Measurements from ENCODE around the gene VASN. TPM values are rescaled to one million over a fixed set of nuclear protein-coding genes. Genes with fewer than 3 reads are reported as not detected.

VASN gene
- total RNA-seq, 4 donors from 2014 or later: 7.1 to 31.3 (median 21.7) TPM

DNA sequence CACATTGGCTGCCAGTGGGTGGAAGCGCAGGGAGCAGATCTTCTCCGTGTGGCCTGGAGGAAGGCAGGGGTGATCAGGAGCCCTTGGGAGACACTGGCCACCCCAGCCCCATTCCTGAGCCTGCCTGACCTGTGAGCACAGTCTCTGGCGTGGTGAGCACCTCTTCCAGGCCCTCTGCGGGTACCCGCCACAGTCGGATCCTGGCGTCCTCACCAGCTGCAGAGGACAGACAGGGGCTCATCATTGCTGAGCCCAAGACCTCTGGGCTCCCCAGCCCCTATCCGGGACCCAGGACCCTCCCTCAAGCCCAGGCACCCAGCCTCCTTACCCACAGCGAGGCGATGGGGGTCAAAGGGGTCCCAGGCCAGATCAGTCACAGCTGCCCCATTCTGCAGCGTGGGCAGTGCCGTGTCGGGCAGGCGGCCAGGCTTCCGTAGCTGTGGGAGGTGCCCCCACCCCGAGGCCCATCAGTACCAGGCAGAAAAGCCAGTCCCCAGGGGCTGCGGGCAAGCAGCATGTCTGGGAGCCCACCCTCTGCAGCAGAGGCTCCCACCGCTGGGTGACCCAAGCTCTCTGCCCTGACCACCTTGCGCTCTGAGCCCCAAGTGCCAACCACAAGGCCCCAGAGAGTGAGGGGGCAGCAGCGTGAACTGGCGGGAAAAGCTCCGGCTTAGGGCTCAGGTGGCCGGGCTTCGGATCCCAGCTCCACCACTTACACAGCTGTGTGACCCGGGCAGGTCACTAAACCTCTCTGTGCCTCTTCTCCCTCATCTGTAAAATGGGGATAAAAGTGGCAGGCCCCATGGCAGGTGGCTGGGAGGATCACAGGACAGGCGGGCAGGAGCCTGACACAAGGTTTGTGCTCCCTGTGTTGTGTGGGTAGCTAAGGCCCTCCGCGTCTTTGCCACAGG lies 10.4 kb upstream of the VASN start:
- Histone ChIP-seq H3K9me3 (no peaks in the 10 kb centered on the region), H3K4me3 (no peak overlapping the region), H3K27me3 (no peaks in the 10 kb centered on the region), H3K36me3 (peaks cover 23 to 79% (median 68%) of the 10 kb centered on the region in 4 donors), H3K4me1 (peaks cover 0 to 7% (median 3%) of the 10 kb centered on the region in 4 donors), H3K27ac (replicated peaks in 1 of 4) (no peak overlapping the region)
- intact Hi-C loops (cut with DNase I): no loop called here
- TF ChIP-seq, protein P1, sequence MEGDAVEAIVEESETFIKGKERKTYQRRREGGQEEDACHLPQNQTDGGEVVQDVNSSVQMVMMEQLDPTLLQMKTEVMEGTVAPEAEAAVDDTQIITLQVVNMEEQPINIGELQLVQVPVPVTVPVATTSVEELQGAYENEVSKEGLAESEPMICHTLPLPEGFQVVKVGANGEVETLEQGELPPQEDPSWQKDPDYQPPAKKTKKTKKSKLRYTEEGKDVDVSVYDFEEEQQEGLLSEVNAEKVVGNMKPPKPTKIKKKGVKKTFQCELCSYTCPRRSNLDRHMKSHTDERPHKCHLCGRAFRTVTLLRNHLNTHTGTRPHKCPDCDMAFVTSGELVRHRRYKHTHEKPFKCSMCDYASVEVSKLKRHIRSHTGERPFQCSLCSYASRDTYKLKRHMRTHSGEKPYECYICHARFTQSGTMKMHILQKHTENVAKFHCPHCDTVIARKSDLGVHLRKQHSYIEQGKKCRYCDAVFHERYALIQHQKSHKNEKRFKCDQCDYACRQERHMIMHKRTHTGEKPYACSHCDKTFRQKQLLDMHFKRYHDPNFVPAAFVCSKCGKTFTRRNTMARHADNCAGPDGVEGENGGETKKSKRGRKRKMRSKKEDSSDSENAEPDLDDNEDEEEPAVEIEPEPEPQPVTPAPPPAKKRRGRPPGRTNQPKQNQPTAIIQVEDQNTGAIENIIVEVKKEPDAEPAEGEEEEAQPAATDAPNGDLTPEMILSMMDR (IDR thresholded peaks at IDR 0.05): no peak
- DNase-seq (ENCODE audit: extremely low spot score): no peak
- 95% methylated on average over 9 of the region's 28 CpGs for WGBS

- WGBS: 96% methylated on average over 5 of the region's 12 CpGs
- intact Hi-C loops (cut with DNase I): no loop called here
Observed at GRCh38 chr16:4361944-4362311, 9.7 kb upstream of the VASN start.

DNA sequence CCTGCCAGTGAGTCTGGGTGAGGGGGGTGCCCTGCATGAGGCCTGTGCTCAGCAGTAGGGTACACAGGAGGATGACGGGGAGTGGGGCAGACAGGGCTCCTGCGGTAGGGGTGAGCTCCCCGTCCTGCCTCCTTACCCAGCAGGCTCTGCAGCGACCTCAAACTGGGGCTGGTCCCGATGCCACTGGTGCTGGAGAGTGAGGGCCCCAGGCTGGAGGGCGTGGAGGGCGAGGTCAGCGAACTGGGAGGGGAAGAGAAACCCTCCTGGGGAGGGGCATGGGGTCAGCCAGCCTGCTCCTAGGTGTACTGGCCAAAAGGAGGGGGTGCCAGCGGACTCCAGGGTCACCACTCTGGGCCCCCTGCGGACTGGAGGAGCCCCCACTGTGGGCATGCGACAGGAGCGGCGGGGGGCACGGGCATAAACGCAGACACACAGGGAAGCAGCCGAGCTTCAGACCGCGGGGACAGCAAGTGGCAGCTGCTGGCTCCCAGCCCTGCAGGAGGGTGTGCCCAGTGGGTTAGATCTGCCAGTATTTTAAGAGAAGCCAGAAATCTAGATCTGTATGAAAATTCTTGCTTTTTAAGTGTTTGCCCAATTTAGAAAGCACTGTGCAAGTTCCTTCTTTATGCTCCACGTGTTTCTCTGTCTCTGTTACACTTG lies 9.0 kb upstream of the VASN start:
- Histone ChIP-seq H3K4me3 (no peak overlapping the region), H3K9me3 (no peaks in the 10 kb centered on the region), H3K4me1 (peaks cover 0 to 7% (median 3%) of the 10 kb centered on the region in 4 donors), H3K27me3 (no peaks in the 10 kb centered on the region), H3K27ac (replicated peaks in 1 of 4) (no peak overlapping the region), H3K36me3 (peaks cover 19 to 77% (median 63%) of the 10 kb centered on the region in 4 donors)
- TF ChIP-seq EP300 (IDR thresholded peaks at IDR 0.05) (no peak), POLR2AphosphoS5 (IDR thresholded peaks at IDR 0.05) (no peak), POLR2A (IDR thresholded peaks at IDR 0.05; ENCODE audit: low read depth) (no peak)
- TF ChIP-seq, protein P1 (IDR thresholded peaks at IDR 0.05): no peak
- WGBS: 94% methylated on average over 19 of the region's 19 CpGs
- no peak for DNase-seq (ENCODE audit: extremely low spot score)
- intact Hi-C loops (cut with DNase I): no loop called here

More at GRCh38 chr16:4361944-4362311, 9.7 kb upstream of the VASN start:
- Histone ChIP-seq H3K4me1 (peaks cover 0 to 7% (median 3%) of the 10 kb centered on the region in 4 donors), H3K36me3 (peaks cover 22 to 81% (median 66%) of the 10 kb centered on the region in 4 donors), H3K27me3 (no peaks in the 10 kb centered on the region), H3K27ac (replicated peaks in 1 of 4) (no peak overlapping the region), H3K9me3 (no peaks in the 10 kb centered on the region), H3K4me3 (no peak overlapping the region)
- TF ChIP-seq POLR2A (IDR thresholded peaks at IDR 0.05; ENCODE audit: low read depth) (no peak), EP300 (IDR thresholded peaks at IDR 0.05) (no peak), POLR2AphosphoS5 (IDR thresholded peaks at IDR 0.05) (no peak)
- TF ChIP-seq, protein P1 (IDR thresholded peaks at IDR 0.05): no peak
- DNase-seq (ENCODE audit: extremely low spot score): no peak

DNA sequence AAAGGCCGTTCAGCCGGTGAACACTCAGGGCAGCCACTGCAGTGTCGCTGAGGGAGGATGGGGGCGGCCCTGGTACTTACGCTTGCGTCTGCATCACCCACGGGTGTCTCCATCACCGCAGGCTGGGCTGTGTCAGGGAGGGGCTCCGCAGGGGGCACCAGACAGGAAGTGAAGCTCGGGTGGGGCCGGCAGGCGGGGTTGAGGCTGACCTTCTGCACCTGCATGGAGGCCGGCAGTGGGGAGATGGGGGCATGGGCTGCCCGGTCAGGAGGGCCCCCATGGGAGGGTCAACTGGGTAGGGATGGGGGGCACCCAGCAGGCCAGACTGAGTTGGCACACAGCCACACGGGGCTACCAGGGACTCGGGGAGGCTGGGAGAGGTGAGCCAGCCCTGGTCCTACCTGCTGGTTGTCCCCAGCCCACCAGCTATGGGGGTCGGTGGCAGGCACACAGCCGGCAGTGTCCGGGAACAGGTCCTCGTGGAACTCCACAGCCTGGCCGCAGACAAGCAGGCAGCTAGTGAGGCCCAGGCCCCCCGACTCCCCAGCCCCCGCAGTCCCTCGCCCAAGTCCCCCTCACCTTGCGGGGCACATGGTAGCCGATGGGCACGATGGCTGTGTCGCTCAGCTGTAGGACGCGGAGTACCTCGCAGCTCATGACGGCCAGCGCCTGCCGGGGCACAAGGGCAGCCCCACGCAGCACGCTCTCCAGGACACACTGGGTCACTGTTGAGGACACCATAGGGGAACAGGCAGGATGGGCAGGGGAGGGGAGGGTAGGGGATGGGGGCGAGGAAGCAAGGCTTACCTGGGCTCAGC lies 7.2 kb upstream of the VASN start:
- no peak overlapping the region for H3K4me3 ChIP-seq
- no peak for DNase-seq (ENCODE audit: extremely low spot score)
- intact Hi-C loops (cut with DNase I): no loop called here
- no peaks in the 10 kb centered on the region for H3K9me3 ChIP-seq
- peaks cover 0 to 5% (median under 1%) of the 10 kb centered on the region in 4 donors for H3K4me1 ChIP-seq
- no peaks in the 10 kb centered on the region for H3K27me3 ChIP-seq
- no peak overlapping the region for H3K27ac ChIP-seq (replicated peaks in 1 of 4)
- 88% methylated on average over 24 of the region's 37 CpGs for WGBS
- TF ChIP-seq POLR2A (IDR thresholded peaks at IDR 0.05; ENCODE audit: low read depth): no peak
- TF ChIP-seq, protein P1 (IDR thresholded peaks at IDR 0.05): no peak
- no peak for TF ChIP-seq POLR2AphosphoS5 (IDR thresholded peaks at IDR 0.05)
- no peak for TF ChIP-seq EP300 (IDR thresholded peaks at IDR 0.05)
- peaks cover 14 to 66% (median 55%) of the 10 kb centered on the region in 4 donors for H3K36me3 ChIP-seq
